HepG2 (cell line): ENCODE data around the gene ABCB8. TPM values are rescaled to one million over a fixed set of nuclear protein-coding genes. Genes with fewer than 3 reads are reported as not detected.

Source experiments
- ATF1 ChIP-seq: IDR thresholded peaks from 2 replicates; pipeline ENCODE4 v1.6.1; 2016; ENCODE audit warnings: mild to moderate bottlenecking, control low read depth
- ATF7-NPFF ChIP-seq: sonication (generic); formaldehyde crosslinking; IDR thresholded peaks from 2 replicates; pipeline ENCODE4 v1.8.1; 2023; ENCODE audit warnings: mild to moderate bottlenecking, low read depth, missing genetic modification reagents, moderate library complexity
- GATAD1 ChIP-seq: IDR thresholded peaks from 2 replicates; pipeline ENCODE4 v1.6.1; 2016; ENCODE audit warnings: missing genetic modification reagents, missing compliant biosample characterization
- RCOR2 ChIP-seq: IDR thresholded peaks from 2 replicates; pipeline ENCODE4 v1.6.1; 2016; ENCODE audit warnings: missing biosample characterization, missing genetic modification reagents
- SMARCC2 ChIP-seq: fragments of 450-650 bp; IDR thresholded peaks from 2 replicates; pipeline ENCODE4 v1.6.1; 2017; ENCODE audit warnings: antibody characterized with exemption, mild to moderate bottlenecking
- YY1 ChIP-seq: IDR thresholded peaks from 2 replicates; pipeline ENCODE4 v1.6.1; 2011; ENCODE audit warnings: low read length, low read depth, moderate library complexity, mild to moderate bottlenecking; ENCODE audit not compliant: insufficient read depth, insufficient replicate concordance
- ZKSCAN1 ChIP-seq: fragments of 150-350 bp; IDR thresholded peaks from 2 replicates; pipeline ENCODE4 v1.6.1; 2014; ENCODE audit warnings: low read length
- ZMYM3 ChIP-seq: sonication (generic); formaldehyde crosslinking; IDR thresholded peaks from 2 replicates; pipeline ENCODE4 v1.5.1; 2020; ENCODE audit warnings: mild to moderate bottlenecking, missing genetic modification reagents
- ZNF3 ChIP-seq: IDR thresholded peaks from 2 replicates; pipeline ENCODE4 v1.7.0; 2017; ENCODE audit warnings: inconsistent platforms
- ZNF318 ChIP-seq: sonication (generic); formaldehyde crosslinking; IDR thresholded peaks from 2 replicates; pipeline ENCODE4 v1.4.0; 2020; ENCODE audit warnings: mild to moderate bottlenecking, missing genetic modification reagents
- ZNF432 ChIP-seq: sonication (generic); formaldehyde crosslinking; IDR thresholded peaks from 2 replicates; pipeline ENCODE4 v1.5.0; 2020; ENCODE audit warnings: missing genetic modification reagents, mild to moderate bottlenecking, borderline replicate concordance
- ZNF503 ChIP-seq: sonication (generic); formaldehyde crosslinking; IDR thresholded peaks from 2 replicates; pipeline ENCODE4 v1.4.0; 2020; ENCODE audit warnings: missing genetic modification reagents
- ZNF567 ChIP-seq: sonication (generic); formaldehyde crosslinking; IDR thresholded peaks from 2 replicates; pipeline ENCODE4 v1.8.1; 2023; ENCODE audit warnings: mild to moderate bottlenecking, missing genetic modification reagents, borderline replicate concordance
- polyA plus RNA-seq, 8 experiments: library from polyadenylated mRNA; depleted of rRNA in 3 of 8; stranded (reverse) in 7 of 8; unstranded in 1 of 8; fragments of >200 nt; fragmentation: Illumina TruSeq in 4 of 8; extraction: Trizol in 4 of 8; gene quantifications; 2 replicates each; pipeline versions ENCODE4 v1.2.1 to v1.2.3, GENCODE V29; 2011 to 2016; ENCODE audit warnings: low read depth in 4 of 8, missing spikeins in 1 of 8, mixed read lengths in 1 of 8; ENCODE audit not compliant: insufficient read depth in 1 of 8
- total RNA-seq, 5 experiments: library from RNA; depleted of rRNA; stranded (reverse); fragments of >200 nt; fragmentation: Illumina TruSeq; extraction: Trizol; gene quantifications; 2 replicates each; pipeline ENCODE4 v1.2.3, GENCODE V29; 2016; ENCODE audit warnings: low read depth in 1 of 5
- TF ChIP-seq, protein P1 (sequence below): sonication (generic); formaldehyde crosslinking; IDR thresholded peaks from 2 replicates; pipeline ENCODE4 v1.8.1; 2022; ENCODE audit warnings: mild to moderate bottlenecking, missing genetic modification reagents

Gene ABCB8
- total and polyA plus RNA-seq, 2 of the 13 experiments (the other 11 are each of a cell fraction or from before 2014, with no cell fraction given), result 6.6 to 16.7 TPM

GRCh38 chr7:151057989-151058780 lies 29.9 kb downstream of the ABCB8 start (continued):
- TF ChIP-seq ZNF503 (CRISPR knock-in tag) (peak; percentile 81; the same call in 1 of the 2 replicates), ATF7-NPFF (peak; percentile 70; the same call in 1 of the 2 replicates), ATF1 (CRISPR knock-in tag) (peak; percentile 84), ZNF432 (CRISPR knock-in tag) (no peak), ZNF318 (no peak), ZNF567 (0 out of 2 replicates have a peak, but pooled peaks have one; percentile 23), ZNF3 (CRISPR knock-in tag) (no peak), SMARCC2 (no peak), RCOR2 (CRISPR knock-in tag) (no peak), ZKSCAN1 (no peak), GATAD1 (CRISPR knock-in tag) (peak; percentile 76), YY1 (peak; percentile 72), ZMYM3 (CRISPR knock-in tag) (no peak)
- TF ChIP-seq, protein P1, sequence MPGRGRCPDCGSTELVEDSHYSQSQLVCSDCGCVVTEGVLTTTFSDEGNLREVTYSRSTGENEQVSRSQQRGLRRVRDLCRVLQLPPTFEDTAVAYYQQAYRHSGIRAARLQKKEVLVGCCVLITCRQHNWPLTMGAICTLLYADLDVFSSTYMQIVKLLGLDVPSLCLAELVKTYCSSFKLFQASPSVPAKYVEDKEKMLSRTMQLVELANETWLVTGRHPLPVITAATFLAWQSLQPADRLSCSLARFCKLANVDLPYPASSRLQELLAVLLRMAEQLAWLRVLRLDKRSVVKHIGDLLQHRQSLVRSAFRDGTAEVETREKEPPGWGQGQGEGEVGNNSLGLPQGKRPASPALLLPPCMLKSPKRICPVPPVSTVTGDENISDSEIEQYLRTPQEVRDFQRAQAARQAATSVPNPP (CRISPR knock-in tag), result no peak
